ENCODE data around the gene PDXK. TPM values are rescaled to one million over a fixed set of nuclear protein-coding genes. Genes with fewer than 3 reads are reported as not detected.

The PDXK gene
- total RNA-seq, 1 experiment from 2014 or later: 114 TPM

DNA sequence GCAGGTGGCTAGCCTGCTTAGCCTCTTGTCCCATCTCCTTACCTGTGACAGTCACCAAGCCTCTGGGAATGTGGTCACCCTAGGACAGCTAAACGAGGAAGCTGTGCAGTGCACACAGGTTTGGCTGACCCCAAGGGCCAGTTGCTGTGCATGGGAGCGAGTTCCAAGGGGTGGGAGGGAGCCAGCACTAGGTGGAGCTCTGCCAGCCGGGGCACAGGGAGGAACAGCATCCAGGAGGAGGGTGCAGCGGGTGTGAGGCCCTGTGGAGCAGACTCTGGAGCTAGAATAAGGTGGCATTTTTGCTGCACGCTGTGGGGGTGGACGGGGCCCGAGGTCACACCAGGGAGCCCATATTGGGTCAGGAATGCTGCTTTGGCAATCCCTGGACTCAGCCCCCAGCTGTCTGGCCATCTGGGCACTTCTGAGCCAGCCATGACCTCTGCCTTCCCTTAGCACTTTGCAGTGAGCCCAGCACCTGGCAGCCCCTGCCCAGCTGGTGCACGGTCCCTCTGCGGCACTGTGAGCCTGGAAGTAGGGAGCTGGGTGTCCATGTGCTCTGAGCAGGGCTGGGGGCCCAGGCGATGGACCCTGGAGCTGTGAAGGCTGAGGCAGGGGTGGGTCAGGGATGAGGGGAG is 8.7 kb downstream of the PDXK start:
- no peaks in the 10 kb centered on the region for H3K9me3 ChIP-seq (ENCODE audit: low read depth, low read length, poor library complexity, severe bottlenecking)
- DNase-seq (ENCODE audit: low spot score): no peak
- H3K4me3 ChIP-seq (ENCODE audit: low read depth, low read length, poor library complexity, severe bottlenecking): peak overlapping the region; percentile 47
- H3K36me3 ChIP-seq (ENCODE audit: insufficient read depth, low read length, poor library complexity, severe bottlenecking): peaks cover 5% of the 10 kb centered on the region
- peak overlapping the region; percentile 75 for H3K27ac ChIP-seq (ENCODE audit: low read depth, low read length, poor library complexity, severe bottlenecking)
- H3K27me3 ChIP-seq (replicated peaks; ENCODE audit: insufficient read depth, low read depth, low read length, poor library complexity): no peaks in the 10 kb centered on the region
- POLR2A ChIA-PET (ENCODE audit: low non-redundant PET): no interaction called here
- intact Hi-C loops (cut with micrococcal nuclease; ENCODE audit: unreplicated experiment): no loop called here
- H3K4me1 ChIP-seq (ENCODE audit: insufficient read depth, low read length, poor library complexity, severe bottlenecking): peaks cover 70% of the 10 kb centered on the region
- CTCF ChIA-PET: no interaction called here
- TF ChIP-seq, protein P1, sequence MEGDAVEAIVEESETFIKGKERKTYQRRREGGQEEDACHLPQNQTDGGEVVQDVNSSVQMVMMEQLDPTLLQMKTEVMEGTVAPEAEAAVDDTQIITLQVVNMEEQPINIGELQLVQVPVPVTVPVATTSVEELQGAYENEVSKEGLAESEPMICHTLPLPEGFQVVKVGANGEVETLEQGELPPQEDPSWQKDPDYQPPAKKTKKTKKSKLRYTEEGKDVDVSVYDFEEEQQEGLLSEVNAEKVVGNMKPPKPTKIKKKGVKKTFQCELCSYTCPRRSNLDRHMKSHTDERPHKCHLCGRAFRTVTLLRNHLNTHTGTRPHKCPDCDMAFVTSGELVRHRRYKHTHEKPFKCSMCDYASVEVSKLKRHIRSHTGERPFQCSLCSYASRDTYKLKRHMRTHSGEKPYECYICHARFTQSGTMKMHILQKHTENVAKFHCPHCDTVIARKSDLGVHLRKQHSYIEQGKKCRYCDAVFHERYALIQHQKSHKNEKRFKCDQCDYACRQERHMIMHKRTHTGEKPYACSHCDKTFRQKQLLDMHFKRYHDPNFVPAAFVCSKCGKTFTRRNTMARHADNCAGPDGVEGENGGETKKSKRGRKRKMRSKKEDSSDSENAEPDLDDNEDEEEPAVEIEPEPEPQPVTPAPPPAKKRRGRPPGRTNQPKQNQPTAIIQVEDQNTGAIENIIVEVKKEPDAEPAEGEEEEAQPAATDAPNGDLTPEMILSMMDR (conservative IDR thresholded peaks at IDR 0.05; ENCODE audit: low read depth, low read length): 0 out of 2 replicates have a peak, but pooled peaks have one; percentile 25
- TF ChIP-seq EZH2 (IDR thresholded peaks at IDR 0.05; ENCODE audit: borderline replicate concordance, low read depth, low read length, poor library complexity, severe bottlenecking): no peak
- BruUV-seq (replicated peaks): no TSS peak

DNA sequence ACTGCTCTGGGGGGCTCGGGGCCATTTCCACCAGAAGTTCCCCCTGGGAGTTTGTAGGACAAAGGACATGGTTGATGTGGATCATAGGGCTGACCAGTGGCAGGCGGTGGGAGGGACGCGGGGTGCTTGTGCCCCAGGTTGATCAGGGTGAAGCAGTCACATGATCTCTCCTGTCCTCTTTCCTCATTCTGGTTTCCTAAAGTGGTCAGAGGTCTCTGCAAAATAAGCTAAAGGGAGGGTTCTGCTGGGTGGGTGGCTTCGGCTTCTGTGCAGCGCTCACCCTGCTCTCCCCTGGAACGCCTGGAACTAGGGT is 9.2 kb downstream of the PDXK start:
- Histone ChIP-seq H3K4me1 (ENCODE audit: insufficient read depth, low read length, poor library complexity, severe bottlenecking) (peaks cover 73% of the 10 kb centered on the region), H3K9me3 (ENCODE audit: low read depth, low read length, poor library complexity, severe bottlenecking) (no peaks in the 10 kb centered on the region), H3K27ac (ENCODE audit: low read depth, low read length, poor library complexity, severe bottlenecking) (peak overlapping the region; percentile 75), H3K4me3 (ENCODE audit: low read depth, low read length, poor library complexity, severe bottlenecking) (peak overlapping the region; percentile 47), H3K27me3 (replicated peaks; ENCODE audit: insufficient read depth, low read depth, low read length, poor library complexity) (no peaks in the 10 kb centered on the region), H3K36me3 (ENCODE audit: insufficient read depth, low read length, poor library complexity, severe bottlenecking) (peaks cover 5% of the 10 kb centered on the region)
- DNase-seq (ENCODE audit: low spot score): no peak
- TF ChIP-seq, protein P1 (conservative IDR thresholded peaks at IDR 0.05; ENCODE audit: low read depth, low read length): no peak
- no peak for TF ChIP-seq EZH2 (IDR thresholded peaks at IDR 0.05; ENCODE audit: borderline replicate concordance, low read depth, low read length, poor library complexity, severe bottlenecking)
- ChIA-PET CTCF (no interaction called here), POLR2A (ENCODE audit: low non-redundant PET) (no interaction called here)
- TSS peak; percentile 37 for BruUV-seq (replicated peaks)
- intact Hi-C loops (cut with micrococcal nuclease; ENCODE audit: unreplicated experiment): no loop called here

DNA sequence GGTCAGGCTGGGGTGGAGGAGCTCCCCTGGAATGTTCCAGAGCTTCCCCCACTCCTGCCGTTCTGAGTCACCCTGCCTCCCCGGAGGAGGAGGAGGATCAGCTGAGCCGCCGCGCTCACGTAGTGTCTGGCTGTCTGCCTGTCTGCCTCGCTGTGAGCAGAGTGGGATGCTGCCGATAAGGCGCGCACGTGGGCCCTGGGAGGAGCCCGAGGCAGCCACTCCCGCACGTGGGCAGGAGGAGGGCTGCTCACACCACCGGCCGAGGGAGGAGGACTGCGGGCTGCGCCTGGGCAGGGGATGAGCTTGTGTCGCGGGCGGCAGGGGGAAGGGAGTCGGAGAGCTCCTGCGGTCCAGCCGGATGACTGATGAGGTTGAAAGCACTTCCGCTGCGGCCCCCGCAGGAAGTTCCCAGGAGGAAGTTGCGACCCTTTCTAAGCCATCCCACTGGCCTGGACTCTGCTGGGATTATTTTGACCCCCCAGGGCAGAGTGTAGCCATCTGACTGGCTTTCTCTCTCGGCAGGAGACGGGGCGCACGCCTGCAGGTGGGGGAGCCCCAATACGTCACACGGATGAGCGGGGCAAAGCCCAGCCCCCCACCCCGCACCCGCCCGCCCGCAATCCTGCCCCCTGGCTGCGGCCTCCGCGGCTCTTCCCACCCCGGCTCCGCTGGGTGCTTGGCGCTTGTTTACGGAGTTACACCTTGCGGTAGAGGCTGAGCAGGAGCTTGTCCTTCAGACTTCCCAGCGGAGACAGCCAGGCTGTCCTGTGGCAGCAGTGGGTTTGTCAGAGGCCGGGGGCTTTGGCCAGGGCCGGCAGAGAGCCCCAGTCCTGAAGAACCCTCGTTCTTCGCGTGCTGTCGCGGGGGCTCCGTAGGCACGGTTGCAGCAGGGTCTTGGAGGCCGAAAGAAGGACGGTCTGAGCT is 9.8 kb downstream of the PDXK start:
- BruUV-seq (replicated peaks): no TSS peak
- Histone ChIP-seq H3K36me3 (ENCODE audit: insufficient read depth, low read length, poor library complexity, severe bottlenecking) (peaks cover 2% of the 10 kb centered on the region), H3K9me3 (ENCODE audit: low read depth, low read length, poor library complexity, severe bottlenecking) (no peaks in the 10 kb centered on the region), H3K4me3 (ENCODE audit: low read depth, low read length, poor library complexity, severe bottlenecking) (peak overlapping the region; percentile 47), H3K27me3 (replicated peaks; ENCODE audit: insufficient read depth, low read depth, low read length, poor library complexity) (no peaks in the 10 kb centered on the region), H3K27ac (ENCODE audit: low read depth, low read length, poor library complexity, severe bottlenecking) (peak overlapping the region; percentile 75), H3K4me1 (ENCODE audit: insufficient read depth, low read length, poor library complexity, severe bottlenecking) (peaks cover 79% of the 10 kb centered on the region)
- CTCF ChIA-PET: interaction anchor here (0.6 kb wide), 1 partner anchor 38 kb away, joined by 4 read pairs; no protein-coding TSS in a partner anchor
- peak; percentile 96 for DNase-seq (ENCODE audit: low spot score)
- TF ChIP-seq EZH2 (IDR thresholded peaks at IDR 0.05; ENCODE audit: borderline replicate concordance, low read depth, low read length, poor library complexity, severe bottlenecking): no peak
- TF ChIP-seq, protein P1 (conservative IDR thresholded peaks at IDR 0.05; ENCODE audit: low read depth, low read length): peak; percentile 39
- intact Hi-C loops (cut with micrococcal nuclease; ENCODE audit: unreplicated experiment): no loop called here
- POLR2A ChIA-PET (ENCODE audit: low non-redundant PET): no interaction called here

Measured in A673 (cell line).